ENCODE results near the gene RAD9A.

RAD9A gene

GRCh38 chr11:67376873-67377808 is 14.6 kb upstream of the RAD9A start:
- DNase-seq (ENCODE audit: low read depth), result no peak
- TF ChIP-seq CTCF (conservative IDR thresholded peaks at IDR 0.05; ENCODE audit: low read length), result no peak
- no peak overlapping the region for H3K4me3 ChIP-seq (ENCODE audit: low read length)

GRCh38 chr11:67378544-67378943 is 13.2 kb upstream of the RAD9A start:
- no peak overlapping the region for H3K4me3 ChIP-seq (ENCODE audit: low read length)
- no peak for DNase-seq (ENCODE audit: low read depth)
- TF ChIP-seq CTCF (conservative IDR thresholded peaks at IDR 0.05; ENCODE audit: low read length), result no peak

- TF ChIP-seq CTCF (conservative IDR thresholded peaks at IDR 0.05; ENCODE audit: low read length), result no peak
- DNase-seq (ENCODE audit: low read depth), result peak; percentile 59
- no peak overlapping the region for H3K4me3 ChIP-seq (ENCODE audit: low read length)
Measured at GRCh38 chr11:67379061-67380058, 12.4 kb upstream of the RAD9A start.

- H3K4me3 ChIP-seq (ENCODE audit: low read length), result no peak overlapping the region
- no peak for TF ChIP-seq CTCF (conservative IDR thresholded peaks at IDR 0.05; ENCODE audit: low read length)
- DNase-seq (ENCODE audit: low read depth), result no peak
Measured at GRCh38 chr11:67381244-67381972, 10.4 kb upstream of the RAD9A start.

- peak; percentile 99 for TF ChIP-seq CTCF (conservative IDR thresholded peaks at IDR 0.05; ENCODE audit: low read length)
- peak; percentile 70 for DNase-seq (ENCODE audit: low read depth)
- H3K4me3 ChIP-seq (ENCODE audit: low read length), result no peak overlapping the region
Measured at GRCh38 chr11:67382276-67383136, 9.3 kb upstream of the RAD9A start.

GRCh38 chr11:67384851-67385366 is 6.9 kb upstream of the RAD9A start:
- TF ChIP-seq CTCF (conservative IDR thresholded peaks at IDR 0.05; ENCODE audit: low read length), result no peak
- no peak overlapping the region for H3K4me3 ChIP-seq (ENCODE audit: low read length)
- DNase-seq (ENCODE audit: low read depth), result peak; percentile 46

Data from AG10803 (cell line).